H9 (cell line): ENCODE results near the gene GNB3. TPM values are rescaled to one million over a fixed set of nuclear protein-coding genes. Genes with fewer than 3 reads are reported as not detected.

Experiments
- DNase-seq: peaks from one replicate; pipeline ENCODE4 v3.0.0-alpha.2; 2017
- H2AFZ ChIP-seq: one replicate; pipeline ENCODE4 v1.6.1; 2013; ENCODE audit warnings: mild to moderate bottlenecking, low read length, control low read depth, moderate library complexity
- H2AK5ac ChIP-seq: 2 replicates; pipeline ENCODE4 v1.6.1; 2013; ENCODE audit warnings: low read length, control low read depth, mixed read lengths; ENCODE audit not compliant: insufficient read length
- H2BK120ac ChIP-seq: one replicate; pipeline ENCODE4 v1.6.1; 2013; ENCODE audit warnings: low read depth, mild to moderate bottlenecking, low read length, control low read depth, inconsistent platforms; ENCODE audit not compliant: poor library complexity, severe bottlenecking
- H2BK12ac ChIP-seq: 2 replicates; pipeline ENCODE4 v1.6.1; 2013; ENCODE audit warnings: low read length, control low read depth, mixed read lengths, low read depth; ENCODE audit not compliant: insufficient read length
- H2BK15ac ChIP-seq: 2 replicates; pipeline ENCODE4 v1.6.1; 2013; ENCODE audit warnings: low read depth, low read length, control low read depth
- H2BK20ac ChIP-seq: one replicate; pipeline ENCODE4 v1.6.1; 2013; ENCODE audit warnings: low read depth, mild to moderate bottlenecking, low read length, control low read depth, inconsistent platforms; ENCODE audit not compliant: poor library complexity, severe bottlenecking
- H2BK5ac ChIP-seq: 2 replicates; pipeline ENCODE4 v1.6.1; 2013; ENCODE audit warnings: low read length, control low read depth, mixed read lengths; ENCODE audit not compliant: insufficient read length
- H3K14ac ChIP-seq: 2 replicates; pipeline ENCODE4 v1.6.1; 2013; ENCODE audit warnings: low read length, control low read depth; ENCODE audit not compliant: insufficient read depth
- H3K18ac ChIP-seq: 2 replicates; pipeline ENCODE4 v1.6.1; 2013; ENCODE audit warnings: low read depth, mild to moderate bottlenecking, mixed read lengths, low read length, control low read depth; ENCODE audit not compliant: insufficient read length
- H3K23ac ChIP-seq: 2 replicates; pipeline ENCODE4 v1.6.1; 2013; ENCODE audit warnings: low read length, control low read depth, mixed read lengths, low read depth; ENCODE audit not compliant: insufficient read length
- H3K23me2 ChIP-seq: 2 replicates; pipeline ENCODE4 v1.6.1; 2013; ENCODE audit warnings: low read depth, mild to moderate bottlenecking, mixed read lengths, low read length, control low read depth; ENCODE audit not compliant: insufficient read length, poor library complexity, severe bottlenecking
- H3K27ac ChIP-seq: 2 replicates; pipeline ENCODE4 v1.5.1; 2013; ENCODE audit warnings: low read length, control low read depth, mixed read lengths, low read depth; ENCODE audit not compliant: insufficient read length
- H3K27me3 ChIP-seq: 2 replicates; pipeline ENCODE4 v1.6.1; 2013; ENCODE audit warnings: low read length, control low read depth, inconsistent platforms; ENCODE audit not compliant: insufficient read depth
- H3K4ac ChIP-seq: 2 replicates; pipeline ENCODE4 v1.6.1; 2013; ENCODE audit warnings: low read depth, mild to moderate bottlenecking, control low read depth, inconsistent platforms, low read length, moderate library complexity
- H3K4me1 ChIP-seq: 2 replicates; pipeline ENCODE4 v1.6.1; 2013; ENCODE audit warnings: low read length, control low read depth, inconsistent platforms; ENCODE audit not compliant: insufficient read depth
- H3K4me2 ChIP-seq: 2 replicates; pipeline ENCODE4 v1.6.1; 2013; ENCODE audit warnings: low read length, control low read depth, mixed read lengths; ENCODE audit not compliant: insufficient read length, insufficient read depth
- H3K56ac ChIP-seq: 2 replicates; pipeline ENCODE4 v1.6.1; 2013; ENCODE audit warnings: low read depth, mild to moderate bottlenecking, mixed read lengths, low read length, control low read depth; ENCODE audit not compliant: insufficient read length
- H3K79me1 ChIP-seq: 2 replicates; pipeline ENCODE4 v1.6.1; 2013; ENCODE audit warnings: low read depth, mild to moderate bottlenecking, moderate library complexity, low read length, control low read depth, inconsistent platforms; ENCODE audit not compliant: insufficient read depth, poor library complexity, severe bottlenecking
- H3K79me2 ChIP-seq: 2 replicates; pipeline ENCODE4 v1.6.1; 2013; ENCODE audit warnings: low read length, control low read depth, inconsistent platforms; ENCODE audit not compliant: insufficient read depth
- H3K9ac ChIP-seq: 2 replicates; pipeline ENCODE4 v1.6.1; 2013; ENCODE audit warnings: low read length, control low read depth, mixed read lengths; ENCODE audit not compliant: insufficient read length; ENCODE audit errors: extremely low read depth
- H3K9me3 ChIP-seq: one replicate; pipeline ENCODE4 v1.6.1; 2013; ENCODE audit warnings: low read depth, low read length, inconsistent platforms; ENCODE audit not compliant: control insufficient read depth
- H3T11ph ChIP-seq: one replicate; pipeline ENCODE4 v1.6.1; 2013; ENCODE audit warnings: mild to moderate bottlenecking, low read length, control low read depth, inconsistent platforms
- H4K20me1 ChIP-seq: one replicate; pipeline ENCODE4 v1.6.1; 2013; ENCODE audit not compliant: control insufficient read depth, insufficient read length, insufficient read depth
- H4K5ac ChIP-seq: 2 replicates; pipeline ENCODE4 v1.6.1; 2013; ENCODE audit warnings: low read depth, mild to moderate bottlenecking, mixed read lengths, low read length, control low read depth; ENCODE audit not compliant: insufficient read length
- H4K8ac ChIP-seq: replicated peaks from 2 replicates; pipeline ENCODE4 v1.6.1; 2013; ENCODE audit warnings: low read length, control low read depth, mixed read lengths, low read depth; ENCODE audit not compliant: insufficient read length
- H4K91ac ChIP-seq: 2 replicates; pipeline ENCODE4 v1.6.1; 2013; ENCODE audit warnings: low read depth, mild to moderate bottlenecking, moderate library complexity, mixed read lengths, low read length, control low read depth; ENCODE audit not compliant: insufficient read length
- H3K27ac Mint-ChIP-seq, 3 experiments: 2 replicates in 2 of 3; 3 replicates in 1 of 3; pipeline ENCODE4 v1.8.0; 2020 to 2021; ENCODE audit warnings: mixed read lengths in 3 of 3, mild to moderate bottlenecking in 1 of 3, moderate library complexity in 1 of 3
- H3K27me3 Mint-ChIP-seq: 2 replicates; pipeline ENCODE4 v1.8.0; 2021; ENCODE audit warnings: low read depth, mild to moderate bottlenecking, moderate library complexity, mixed read lengths
- H3K36me3 Mint-ChIP-seq, 3 experiments: 2 replicates in 2 of 3; 3 replicates in 1 of 3; pipeline ENCODE4 v1.8.0; 2020 to 2021; ENCODE audit warnings: low read depth in 3 of 3, mixed read lengths in 3 of 3; ENCODE audit not compliant: insufficient read depth in 1 of 3
- H3K4me1 Mint-ChIP-seq, 2 experiments: 2 replicates each; pipeline ENCODE4 v1.8.0; 2020; ENCODE audit warnings: mixed read lengths in 2 of 2
- H3K4me3 Mint-ChIP-seq, 2 experiments: 2 replicates in 1 of 2; 3 replicates in 1 of 2; pipeline ENCODE4 v1.8.0; 2020 to 2021; ENCODE audit warnings: mild to moderate bottlenecking in 2 of 2, mixed read lengths in 2 of 2, moderate library complexity in 1 of 2
- H3K9me3 Mint-ChIP-seq, 2 experiments: 2 replicates in 1 of 2; 3 replicates in 1 of 2; pipeline ENCODE4 v1.8.0; 2020; ENCODE audit warnings: mild to moderate bottlenecking in 2 of 2, mixed read lengths in 2 of 2, moderate library complexity in 1 of 2
- WGBS: extraction: QIAGEN DNeasy Blood & Tissue Kit; methylation state at CpG from one replicate; pipeline ENCODE4 v1.1.7; 2013; ENCODE audit warnings: missing lambda C conversion rate, low lambda C conversion rate, mixed read lengths; ENCODE audit not compliant: insufficient read length; ENCODE audit errors: extremely low coverage; 5-methylcytosine and 5-hydroxymethylcytosine counted together
- total RNA-seq: library from RNA; stranded (reverse); gene quantifications from 2 replicates; pipeline ENCODE4 v1.2.1, GENCODE V29; 2021
- TF ChIP-seq, protein P1 (sequence below): fragments of 200-600 bp; sonication (generic); conservative IDR thresholded peaks from 3 replicates; pipeline ENCODE4 v1.8.0; 2021; ENCODE audit warnings: antibody characterized with exemption, mild to moderate bottlenecking

GNB3 gene
- total RNA-seq, 1 experiment from 2014 or later = 17.3 TPM

DNA sequence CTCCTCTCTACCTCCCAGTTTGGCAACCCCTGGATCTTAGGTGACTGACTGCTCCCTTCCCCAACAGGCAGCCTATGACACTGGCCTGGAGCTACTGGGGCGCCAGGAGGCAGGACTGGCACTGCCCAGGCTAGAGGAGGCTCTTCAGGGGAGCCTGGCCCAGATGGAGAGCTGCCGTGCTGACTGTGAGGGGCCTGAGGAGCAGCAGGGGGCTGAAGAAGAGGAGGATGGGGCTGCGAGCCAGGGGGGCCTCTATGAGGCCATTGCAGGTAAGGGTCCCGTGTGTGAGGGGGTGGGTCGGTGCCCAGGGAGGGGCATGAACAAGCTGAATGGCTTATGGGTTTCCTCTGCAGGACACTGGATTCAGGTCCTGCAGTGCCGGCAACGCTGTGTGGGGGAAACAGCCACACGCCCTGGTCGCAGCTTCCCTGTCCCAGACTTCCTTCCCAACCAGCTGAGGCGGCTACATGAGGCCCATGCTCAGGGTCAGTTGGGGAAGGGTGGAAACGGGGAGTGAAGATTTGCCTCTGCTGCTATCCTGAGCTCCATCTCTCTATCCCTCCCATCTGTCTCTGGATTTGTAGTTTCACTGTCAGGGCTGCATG is 10.3 kb upstream of the GNB3 start:
- Histone ChIP-seq H2AK5ac (no peak overlapping the region), H3K27ac (no peak overlapping the region), H3K56ac (no peak overlapping the region), H2BK5ac (no peak overlapping the region), H4K5ac (no peak overlapping the region), H2AFZ (no peak overlapping the region), H3K9me3 (no peaks in the 10 kb centered on the region), H3K18ac (no peak overlapping the region), H3T11ph (no peak overlapping the region), H3K79me1 (no peaks in the 10 kb centered on the region), H3K27me3 (no peaks in the 10 kb centered on the region), H3K23ac (no peak overlapping the region), H3K79me2 (peaks cover 2% of the 10 kb centered on the region; the same call in 1 of the 2 replicates), H3K4me1 (peaks cover 3% of the 10 kb centered on the region; the same call in 1 of the 2 replicates), H4K8ac (no peak overlapping the region), H4K20me1 (peaks cover 4% of the 10 kb centered on the region), H3K23me2 (peaks cover 13% of the 10 kb centered on the region), H3K9ac (no peak overlapping the region), H2BK20ac (no peak overlapping the region), H3K4me2 (peak overlapping the region; percentile 80), H3K4ac (no peak overlapping the region), H4K91ac (no peak overlapping the region), H2BK12ac (no peak overlapping the region), H3K14ac (no peak overlapping the region), H2BK15ac (no peak overlapping the region), H2BK120ac (no peak overlapping the region)
- Mint-ChIP-seq H3K36me3 (peaks cover 32 to 47% (median 46%) of the 10 kb centered on the region in 3 experiments), H3K4me3 (peak overlapping the region; percentile 97 to 99; a peak in 4 of 5 replicates), H3K4me1 (peaks cover 18 to 37% of the 10 kb centered on the region in 2 experiments), H3K27me3 (peaks cover 3% of the 10 kb centered on the region), H3K9me3 (no peaks in the 10 kb centered on the region), H3K27ac (0 out of 7 replicates have a peak overlapping the region, but pooled peaks of 2 of the 3 experiments have one; percentile 52 to 68)
- TF ChIP-seq, protein P1, sequence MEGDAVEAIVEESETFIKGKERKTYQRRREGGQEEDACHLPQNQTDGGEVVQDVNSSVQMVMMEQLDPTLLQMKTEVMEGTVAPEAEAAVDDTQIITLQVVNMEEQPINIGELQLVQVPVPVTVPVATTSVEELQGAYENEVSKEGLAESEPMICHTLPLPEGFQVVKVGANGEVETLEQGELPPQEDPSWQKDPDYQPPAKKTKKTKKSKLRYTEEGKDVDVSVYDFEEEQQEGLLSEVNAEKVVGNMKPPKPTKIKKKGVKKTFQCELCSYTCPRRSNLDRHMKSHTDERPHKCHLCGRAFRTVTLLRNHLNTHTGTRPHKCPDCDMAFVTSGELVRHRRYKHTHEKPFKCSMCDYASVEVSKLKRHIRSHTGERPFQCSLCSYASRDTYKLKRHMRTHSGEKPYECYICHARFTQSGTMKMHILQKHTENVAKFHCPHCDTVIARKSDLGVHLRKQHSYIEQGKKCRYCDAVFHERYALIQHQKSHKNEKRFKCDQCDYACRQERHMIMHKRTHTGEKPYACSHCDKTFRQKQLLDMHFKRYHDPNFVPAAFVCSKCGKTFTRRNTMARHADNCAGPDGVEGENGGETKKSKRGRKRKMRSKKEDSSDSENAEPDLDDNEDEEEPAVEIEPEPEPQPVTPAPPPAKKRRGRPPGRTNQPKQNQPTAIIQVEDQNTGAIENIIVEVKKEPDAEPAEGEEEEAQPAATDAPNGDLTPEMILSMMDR = no peak
- WGBS = no CpG with 5 or more reads among the region's 11 CpGs
- DNase-seq = no peak
